Mesenchymal stem cell (in vitro differentiated cells and primary cell): ENCODE results near the gene HEPHL1.

Source experiments
- DNase-seq: peaks from one replicate; pipeline ENCODE4 v3.0.0-alpha.2; 2013
- H2AFZ ChIP-seq: one replicate; pipeline ENCODE4 v1.6.1; 2013; ENCODE audit warnings: low read depth, mild to moderate bottlenecking, control low read depth, inconsistent platforms, low read length, moderate library complexity
- H2AK5ac ChIP-seq: 2 replicates; pipeline ENCODE4 v1.6.1; 2013; ENCODE audit warnings: low read length, moderate library complexity, mild to moderate bottlenecking, inconsistent platforms; ENCODE audit not compliant: severe bottlenecking
- H2BK120ac ChIP-seq: one replicate; pipeline ENCODE4 v1.6.1; 2013; ENCODE audit warnings: low read depth, mild to moderate bottlenecking, inconsistent platforms, low read length, moderate library complexity
- H2BK12ac ChIP-seq, 2 experiments: one replicate each; pipeline ENCODE4 v1.6.1; 2013; ENCODE audit warnings: inconsistent platforms in 2 of 2, low read length in 2 of 2, mild to moderate bottlenecking in 2 of 2, moderate library complexity in 2 of 2, control low read depth in 1 of 2
- H2BK15ac ChIP-seq: one replicate; pipeline ENCODE4 v1.6.1; 2013; ENCODE audit warnings: mild to moderate bottlenecking, low read depth, inconsistent platforms; ENCODE audit not compliant: poor library complexity, severe bottlenecking
- H2BK5ac ChIP-seq: 2 replicates; pipeline ENCODE4 v1.6.1; 2013; ENCODE audit warnings: low read depth, mild to moderate bottlenecking, low read length, control low read depth, inconsistent platforms; ENCODE audit not compliant: poor library complexity, severe bottlenecking
- H3K14ac ChIP-seq, 2 experiments: one replicate each; pipeline ENCODE4 v1.6.1; 2013; ENCODE audit warnings: inconsistent platforms in 2 of 2, low read length in 2 of 2, control low read depth in 1 of 2, mild to moderate bottlenecking in 1 of 2, moderate library complexity in 1 of 2
- H3K18ac ChIP-seq, 2 experiments: one replicate each; pipeline ENCODE4 v1.6.1; 2013; ENCODE audit warnings: inconsistent platforms in 2 of 2, low read length in 2 of 2, control low read depth in 1 of 2, low read depth in 1 of 2, mild to moderate bottlenecking in 1 of 2
- H3K23ac ChIP-seq, 2 experiments: one replicate each; pipeline ENCODE4 v1.6.1; 2013; ENCODE audit warnings: inconsistent platforms in 2 of 2, low read length in 2 of 2, mild to moderate bottlenecking in 2 of 2, moderate library complexity in 2 of 2, control low read depth in 1 of 2
- H3K27ac ChIP-seq: 2 replicates; pipeline ENCODE4 v1.5.1; 2013; ENCODE audit warnings: mild to moderate bottlenecking, moderate library complexity, low read length, control low read depth, inconsistent platforms; ENCODE audit not compliant: poor library complexity, severe bottlenecking
- H3K27me3 ChIP-seq, 2 experiments: 2 replicates each; pipeline versions ENCODE4 v1.6.1 to v1.7.0; 2013; ENCODE audit warnings: low read length in 2 of 2, mild to moderate bottlenecking in 2 of 2, moderate library complexity in 2 of 2, control low read depth in 1 of 2, inconsistent platforms in 1 of 2; ENCODE audit not compliant: control insufficient read depth in 1 of 2, insufficient read depth in 1 of 2
- H3K36me3 ChIP-seq, 2 experiments: 2 replicates each; pipeline versions ENCODE4 v1.6.1 to v1.7.0; 2013; ENCODE audit warnings: low read length in 2 of 2, control low read depth in 1 of 2, inconsistent platforms in 1 of 2, low read depth in 1 of 2, mild to moderate bottlenecking in 1 of 2; ENCODE audit not compliant: insufficient read depth in 2 of 2, control insufficient read depth in 1 of 2
- H3K4ac ChIP-seq, 2 experiments: one replicate each; pipeline ENCODE4 v1.6.1; 2013; ENCODE audit warnings: inconsistent platforms in 2 of 2, low read length in 2 of 2, mild to moderate bottlenecking in 2 of 2, moderate library complexity in 2 of 2, control low read depth in 1 of 2, low read depth in 1 of 2
- H3K4me1 ChIP-seq: 2 replicates; pipeline ENCODE4 v1.6.1; 2013; ENCODE audit warnings: low read depth, low read length, control low read depth; ENCODE audit not compliant: control insufficient read depth, insufficient read depth
- H3K4me2 ChIP-seq: 2 replicates; pipeline ENCODE4 v1.6.1; 2013; ENCODE audit warnings: low read length, mild to moderate bottlenecking, inconsistent platforms; ENCODE audit not compliant: poor library complexity, severe bottlenecking
- H3K4me3 ChIP-seq, 2 experiments: 2 replicates each; pipeline versions ENCODE4 v1.5.1 to v1.7.0; 2013; ENCODE audit warnings: low read length in 2 of 2, mild to moderate bottlenecking in 2 of 2, control low read depth in 1 of 2, low read depth in 1 of 2; ENCODE audit not compliant: insufficient read depth in 1 of 2
- H3K79me1 ChIP-seq: replicated peaks from 2 replicates; pipeline ENCODE4 v1.6.1; 2013; ENCODE audit warnings: mild to moderate bottlenecking, control low read depth, low read length, inconsistent platforms; ENCODE audit not compliant: poor library complexity, severe bottlenecking
- H3K9ac ChIP-seq: 2 replicates; pipeline ENCODE4 v1.7.0; 2013; ENCODE audit warnings: mild to moderate bottlenecking, low read length, moderate library complexity
- H3K9me3 ChIP-seq: 2 replicates; pipeline ENCODE4 v1.7.0; 2013; ENCODE audit warnings: mild to moderate bottlenecking, low read length; ENCODE audit not compliant: control insufficient read depth
- H4K8ac ChIP-seq: one replicate; pipeline ENCODE4 v1.6.1; 2013; ENCODE audit warnings: inconsistent platforms, mild to moderate bottlenecking, low read length, moderate library complexity
- H4K91ac ChIP-seq: one replicate; pipeline ENCODE4 v1.6.1; 2013; ENCODE audit warnings: mild to moderate bottlenecking, low read length, inconsistent platforms
- WGBS: methylation state at CpG from one replicate; pipeline ENCODE4 v1.1.7; 2013; ENCODE audit warnings: mixed read lengths; 5-methylcytosine and 5-hydroxymethylcytosine counted together

Gene HEPHL1

GRCh38 chr11:94032066-94032465, 10.9 kb downstream of the HEPHL1 start:
- Histone ChIP-seq H3K36me3 (no peaks in the 10 kb centered on the region), H2AK5ac (no peak overlapping the region), H3K79me1 (no peaks in the 10 kb centered on the region), H2BK5ac (no peak overlapping the region), H2BK120ac (no peak overlapping the region), H2AFZ (no peak overlapping the region), H3K18ac (no peak overlapping the region), H3K4ac (no peak overlapping the region), H3K9ac (no peak overlapping the region), H2BK12ac (no peak overlapping the region), H3K4me3 (no peak overlapping the region), H4K91ac (no peak overlapping the region), H3K4me1 (no peaks in the 10 kb centered on the region), H3K9me3 (no peaks in the 10 kb centered on the region), H4K8ac (no peak overlapping the region), H3K27me3 (no peaks in the 10 kb centered on the region), H3K27ac (no peak overlapping the region), H3K14ac (no peak overlapping the region), H3K4me2 (no peak overlapping the region), H3K23ac (no peak overlapping the region), H2BK15ac (no peak overlapping the region)
- WGBS: 63% methylated on average over 4 of the region's 5 CpGs
- DNase-seq: no peak

- no peaks in the 10 kb centered on the region for H3K79me1 ChIP-seq
- H2AK5ac ChIP-seq: no peak overlapping the region
- H3K23ac ChIP-seq: no peak overlapping the region
- no peak overlapping the region for H3K4ac ChIP-seq
- H4K91ac ChIP-seq: no peak overlapping the region
- no peak overlapping the region for H2BK120ac ChIP-seq
- H3K18ac ChIP-seq: no peak overlapping the region
- H3K36me3 ChIP-seq: no peaks in the 10 kb centered on the region
- H3K4me2 ChIP-seq: no peak overlapping the region
- no peak overlapping the region for H3K14ac ChIP-seq
- no peaks in the 10 kb centered on the region for H3K9me3 ChIP-seq
- DNase-seq: no peak
- no peak overlapping the region for H4K8ac ChIP-seq
- no peaks in the 10 kb centered on the region for H3K4me1 ChIP-seq
- H2AFZ ChIP-seq: no peak overlapping the region
- H2BK15ac ChIP-seq: no peak overlapping the region
- 81% methylated on average over 8 of the region's 8 CpGs for WGBS
- H3K4me3 ChIP-seq: no peak overlapping the region
- H3K27ac ChIP-seq: no peak overlapping the region
- no peak overlapping the region for H3K9ac ChIP-seq
- H2BK5ac ChIP-seq: no peak overlapping the region
- no peaks in the 10 kb centered on the region for H3K27me3 ChIP-seq
- H2BK12ac ChIP-seq: no peak overlapping the region
These were observed 11.6 kb downstream of the HEPHL1 start for GRCh38 chr11:94032725-94033124.

GRCh38 chr11:94034207-94034606, 13.1 kb downstream of the HEPHL1 start:
- H3K27ac ChIP-seq: no peak overlapping the region
- H4K91ac ChIP-seq: no peak overlapping the region
- no peaks in the 10 kb centered on the region for H3K9me3 ChIP-seq
- no peak overlapping the region for H2BK12ac ChIP-seq
- H3K14ac ChIP-seq: no peak overlapping the region
- H3K4ac ChIP-seq: no peak overlapping the region
- no peak overlapping the region for H2BK15ac ChIP-seq
- H3K4me3 ChIP-seq: no peak overlapping the region
- no peak overlapping the region for H3K18ac ChIP-seq
- no peaks in the 10 kb centered on the region for H3K36me3 ChIP-seq
- H2BK5ac ChIP-seq: no peak overlapping the region
- H4K8ac ChIP-seq: no peak overlapping the region
- no peak for DNase-seq
- no peak overlapping the region for H3K23ac ChIP-seq
- WGBS: 71% methylated on average over 1 of the region's 1 CpG
- H3K4me2 ChIP-seq: no peak overlapping the region
- no peak overlapping the region for H2AFZ ChIP-seq
- no peaks in the 10 kb centered on the region for H3K27me3 ChIP-seq
- H2BK120ac ChIP-seq: no peak overlapping the region
- H3K4me1 ChIP-seq: no peaks in the 10 kb centered on the region
- H2AK5ac ChIP-seq: no peak overlapping the region
- H3K79me1 ChIP-seq: no peaks in the 10 kb centered on the region
- no peak overlapping the region for H3K9ac ChIP-seq

GRCh38 chr11:94036096-94036495, 14.9 kb downstream of the HEPHL1 start:
- Histone ChIP-seq H2AK5ac (no peak overlapping the region), H3K27me3 (no peaks in the 10 kb centered on the region), H3K4me1 (no peaks in the 10 kb centered on the region), H3K14ac (no peak overlapping the region), H4K8ac (no peak overlapping the region), H3K23ac (no peak overlapping the region), H3K9ac (no peak overlapping the region), H2BK12ac (no peak overlapping the region), H2AFZ (no peak overlapping the region), H4K91ac (no peak overlapping the region), H3K27ac (no peak overlapping the region), H3K79me1 (no peaks in the 10 kb centered on the region), H2BK15ac (no peak overlapping the region), H3K18ac (no peak overlapping the region), H3K4ac (no peak overlapping the region), H2BK5ac (no peak overlapping the region), H3K4me2 (no peak overlapping the region), H3K9me3 (no peaks in the 10 kb centered on the region), H3K4me3 (no peak overlapping the region), H2BK120ac (no peak overlapping the region), H3K36me3 (no peaks in the 10 kb centered on the region)
- 81% methylated on average over 2 of the region's 2 CpGs for WGBS
- DNase-seq: no peak
